AG08395 (cell line): ENCODE results near the gene FOS.
"Not testable (repeated sequence)": the region's sequence is repeated elsewhere in the genome, so short reads cannot be mapped to it uniquely, and the experiment has no call there.

Experiments
- DNase-seq: peaks from one replicate; pipeline ENCODE4 v3.0.0; 2012; ENCODE audit warnings: mixed read lengths, low spot score

Gene FOS

GRCh38 chr14:75277008-75277814, 1.4 kb upstream of the FOS start:
- DNase-seq = peak; percentile 86

GRCh38 chr14:75277815-75278421, 710 bp upstream of the FOS start:
- DNase-seq = no peak

- no peak for DNase-seq
These were observed 630 bp downstream of the FOS start for GRCh38 chr14:75279153-75279762.

GRCh38 chr14:75279763-75280290, 1.2 kb downstream of the FOS start:
- no peak for DNase-seq

GRCh38 chr14:75280291-75280830, 1.7 kb downstream of the FOS start:
- no peak for DNase-seq

GRCh38 chr14:75280831-75281653, 2.4 kb downstream of the FOS start:
- no peak for DNase-seq

GRCh38 chr14:75281654-75282019, 3.0 kb downstream of the FOS start:
- DNase-seq = no peak

GRCh38 chr14:75282170-75282554, 3.5 kb downstream of the FOS start:
- no peak for DNase-seq

- not testable (repeated sequence) for DNase-seq
These were observed 4.0 kb downstream of the FOS start for GRCh38 chr14:75282555-75283161.

- no peak for DNase-seq
These were observed 4.7 kb downstream of the FOS start for GRCh38 chr14:75283162-75283832.

- DNase-seq = no peak
These were observed 5.4 kb downstream of the FOS start for GRCh38 chr14:75283833-75284563.

- DNase-seq = no peak
These were observed 6.7 kb downstream of the FOS start for GRCh38 chr14:75285331-75285730.

GRCh38 chr14:75286313-75286712, 7.7 kb downstream of the FOS start:
- DNase-seq = no peak

- no peak for DNase-seq
These were observed 11.3 kb downstream of the FOS start for GRCh38 chr14:75289840-75290388.

GRCh38 chr14:75290851-75291250, 12.2 kb downstream of the FOS start:
- no peak for DNase-seq

- DNase-seq = no peak
These were observed 12.7 kb downstream of the FOS start for GRCh38 chr14:75291331-75291730.

- DNase-seq = no peak
These were observed 13.5 kb downstream of the FOS start for GRCh38 chr14:75292101-75292563.

GRCh38 chr14:75292886-75293285, 14.3 kb downstream of the FOS start:
- no peak for DNase-seq

GRCh38 chr14:75293920-75294648, 15.5 kb downstream of the FOS start:
- DNase-seq = peak; percentile 98
